IPS-15b (cell line): ENCODE measurements around the gene KIAA1217.
A peak's percentile ranks its signal among the peaks of the same experiment; 100 is the strongest.

Source experiments
- H3K27me3 ChIP-seq: one replicate; pipeline ENCODE4 v1.6.1; 2013; ENCODE audit warnings: low read length; ENCODE audit not compliant: control insufficient read depth, insufficient read depth
- H3K36me3 ChIP-seq: one replicate; pipeline ENCODE4 v1.6.1; 2013; ENCODE audit warnings: low read length; ENCODE audit not compliant: control insufficient read depth, insufficient read depth
- H3K4me1 ChIP-seq: one replicate; pipeline ENCODE4 v1.6.1; 2013; ENCODE audit warnings: mild to moderate bottlenecking, low read length; ENCODE audit not compliant: control insufficient read depth, insufficient read depth
- H3K4me3 ChIP-seq: one replicate; pipeline ENCODE4 v1.5.1; 2013; ENCODE audit warnings: low read depth, low read length
- H3K9ac ChIP-seq: one replicate; pipeline ENCODE4 v1.6.1; 2013; ENCODE audit warnings: low read depth, mild to moderate bottlenecking, low read length
- H3K9me3 ChIP-seq: one replicate; pipeline ENCODE4 v1.6.1; 2013; ENCODE audit warnings: mild to moderate bottlenecking, low read length; ENCODE audit not compliant: control insufficient read depth, insufficient read depth

KIAA1217 gene

DNA sequence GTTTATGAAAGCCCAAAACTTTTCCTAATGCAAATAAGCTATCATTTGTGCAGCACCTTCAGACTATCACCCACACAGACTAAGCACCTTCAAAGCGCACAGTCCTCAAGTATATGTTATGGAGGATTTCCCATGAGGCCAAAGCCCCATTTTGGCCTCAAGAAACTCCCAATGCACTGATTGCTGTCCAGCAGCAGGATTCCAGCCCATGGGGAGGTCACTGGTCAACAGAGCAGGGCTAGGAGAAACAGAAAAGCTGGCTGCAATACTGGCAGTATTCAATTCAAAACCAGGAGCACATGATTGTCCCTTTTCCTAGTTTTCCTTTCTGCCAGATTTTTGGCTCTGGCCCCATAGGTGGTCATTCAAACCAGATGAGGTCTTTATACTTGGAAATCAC lies 24.5 kb upstream of the KIAA1217 start:
- no peaks in the 10 kb centered on the region for H3K9me3 ChIP-seq
- no peaks in the 10 kb centered on the region for H3K4me1 ChIP-seq
- H3K36me3 ChIP-seq = no peaks in the 10 kb centered on the region
- no peak overlapping the region for H3K4me3 ChIP-seq
- no peak overlapping the region for H3K9ac ChIP-seq
- H3K27me3 ChIP-seq = no peaks in the 10 kb centered on the region

DNA sequence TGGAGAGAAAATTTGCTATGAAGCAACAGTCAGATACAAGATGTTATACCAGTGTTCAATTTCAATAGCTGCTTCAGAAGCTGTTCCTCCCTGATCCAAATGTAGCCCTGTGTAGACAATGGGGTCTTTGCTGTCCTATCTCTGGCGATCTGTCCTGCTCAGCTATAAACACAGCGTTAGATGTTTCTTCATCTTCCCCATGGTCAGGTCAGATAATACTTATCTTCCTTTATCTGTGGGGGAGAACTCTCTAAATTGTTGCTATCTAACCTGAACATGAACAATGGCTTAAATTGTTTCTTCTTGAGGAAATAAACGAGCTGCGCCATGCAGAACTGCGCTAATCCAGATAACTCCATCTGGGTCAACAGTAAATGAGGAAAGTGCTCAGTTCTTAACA lies 15.6 kb upstream of the KIAA1217 start:
- no peaks in the 10 kb centered on the region for H3K4me1 ChIP-seq
- no peaks in the 10 kb centered on the region for H3K27me3 ChIP-seq
- H3K9ac ChIP-seq = no peak overlapping the region
- no peaks in the 10 kb centered on the region for H3K36me3 ChIP-seq
- no peaks in the 10 kb centered on the region for H3K9me3 ChIP-seq
- no peak overlapping the region for H3K4me3 ChIP-seq

DNA sequence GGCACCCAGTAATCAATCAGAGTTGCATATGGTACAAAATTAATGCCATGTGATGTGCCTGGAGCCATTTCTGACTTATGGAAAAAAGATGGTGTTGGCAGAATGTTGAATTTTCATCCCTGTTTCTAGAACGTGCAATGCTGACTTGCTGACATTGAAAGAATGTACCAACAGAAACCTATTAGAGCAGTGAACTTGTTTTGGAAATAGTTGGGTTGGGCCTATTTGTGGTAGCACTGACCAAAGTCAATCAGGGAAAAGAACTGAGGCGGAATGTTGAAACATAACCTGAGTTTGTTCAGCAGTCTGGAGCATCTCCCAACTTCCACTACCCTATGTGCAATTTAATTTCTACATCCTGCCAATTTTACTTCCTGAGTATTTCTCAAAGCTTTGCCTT lies 11.7 kb upstream of the KIAA1217 start:
- Histone ChIP-seq H3K27me3 (no peaks in the 10 kb centered on the region), H3K36me3 (no peaks in the 10 kb centered on the region), H3K4me3 (no peak overlapping the region), H3K9me3 (no peaks in the 10 kb centered on the region), H3K4me1 (peaks cover 3% of the 10 kb centered on the region), H3K9ac (no peak overlapping the region)

DNA sequence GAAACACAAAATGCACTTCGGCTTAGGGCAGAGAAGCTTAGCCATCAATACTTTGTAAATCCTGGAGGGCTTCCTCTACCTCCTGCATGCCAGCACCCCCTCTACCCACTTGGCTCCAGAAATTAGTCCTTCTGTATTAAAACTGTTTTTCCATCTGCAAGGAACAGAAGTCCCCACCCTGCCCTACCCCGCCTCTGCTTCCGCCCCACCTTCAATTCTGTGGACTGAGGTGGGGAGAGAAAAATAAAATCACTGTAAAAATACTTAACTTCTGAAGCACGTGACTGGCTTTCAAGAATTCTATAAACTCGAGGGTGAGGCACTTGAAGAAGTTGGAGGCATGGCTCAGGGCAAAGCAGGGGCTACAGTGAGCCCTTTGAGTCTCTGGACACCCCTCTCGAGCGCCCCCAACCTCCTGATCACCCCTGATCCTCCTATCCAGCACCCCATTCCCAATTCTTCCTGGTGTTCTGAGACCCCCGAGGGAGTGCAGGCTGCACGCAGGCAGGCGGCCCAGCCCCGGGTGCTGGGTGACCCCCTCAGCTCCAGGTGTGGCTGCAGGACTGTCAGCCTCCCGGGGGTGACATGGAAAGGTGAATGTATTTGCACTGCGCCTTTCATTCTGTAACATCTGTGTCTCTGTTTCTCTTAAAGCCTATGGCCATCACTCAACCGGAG lies 7.3 kb upstream of the KIAA1217 start:
- Histone ChIP-seq H3K9me3 (no peaks in the 10 kb centered on the region), H3K27me3 (no peaks in the 10 kb centered on the region), H3K4me1 (peaks cover 8% of the 10 kb centered on the region), H3K4me3 (no peak overlapping the region), H3K9ac (no peak overlapping the region), H3K36me3 (no peaks in the 10 kb centered on the region)

GRCh38 chr10:24202181-24202570 lies 6.8 kb upstream of the KIAA1217 start:
- no peaks in the 10 kb centered on the region for H3K36me3 ChIP-seq
- H3K27me3 ChIP-seq = no peaks in the 10 kb centered on the region

GRCh38 chr10:24205821-24206220 lies 3.1 kb upstream of the KIAA1217 start:
- Histone ChIP-seq H3K27me3 (no peaks in the 10 kb centered on the region), H3K4me3 (no peak overlapping the region), H3K4me1 (peaks cover 29% of the 10 kb centered on the region)

More at GRCh38 chr10:24202181-24202570, 6.8 kb upstream of the KIAA1217 start:
- Histone ChIP-seq H3K4me1 (peaks cover 13% of the 10 kb centered on the region), H3K4me3 (no peak overlapping the region), H3K9me3 (no peaks in the 10 kb centered on the region), H3K9ac (no peak overlapping the region)

GRCh38 chr10:24206334-24206733 lies 2.6 kb upstream of the KIAA1217 start:
- no peak overlapping the region for H3K4me3 ChIP-seq
- H3K4me1 ChIP-seq = peaks cover 29% of the 10 kb centered on the region
- H3K9me3 ChIP-seq = no peaks in the 10 kb centered on the region
- no peaks in the 10 kb centered on the region for H3K27me3 ChIP-seq
- no peaks in the 10 kb centered on the region for H3K36me3 ChIP-seq
- no peak overlapping the region for H3K9ac ChIP-seq

More at GRCh38 chr10:24205821-24206220, 3.1 kb upstream of the KIAA1217 start:
- Histone ChIP-seq H3K36me3 (no peaks in the 10 kb centered on the region), H3K9me3 (no peaks in the 10 kb centered on the region), H3K9ac (no peak overlapping the region)

DNA sequence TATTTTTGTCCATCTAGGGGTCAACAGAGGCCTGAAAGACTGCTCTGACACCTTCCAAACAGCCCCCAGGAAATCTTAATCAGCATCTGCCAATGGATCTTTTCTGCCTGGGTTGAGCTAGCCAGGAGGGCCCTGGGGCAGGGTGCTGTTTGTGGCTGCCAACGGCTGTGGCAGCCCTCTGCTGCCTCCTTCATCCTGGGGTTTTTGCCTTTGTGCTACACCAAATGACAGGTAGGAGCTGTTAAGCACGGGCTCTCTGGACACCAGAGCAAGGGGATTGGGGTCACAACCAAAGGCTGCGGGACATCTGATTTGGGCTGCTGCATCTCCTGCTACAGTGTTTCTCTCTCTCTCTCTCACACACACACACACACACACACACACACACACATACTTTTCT lies 2.0 kb upstream of the KIAA1217 start:
- Histone ChIP-seq H3K4me1 (peaks cover 28% of the 10 kb centered on the region), H3K4me3 (no peak overlapping the region), H3K9ac (no peak overlapping the region), H3K27me3 (no peaks in the 10 kb centered on the region), H3K36me3 (no peaks in the 10 kb centered on the region), H3K9me3 (no peaks in the 10 kb centered on the region)

DNA sequence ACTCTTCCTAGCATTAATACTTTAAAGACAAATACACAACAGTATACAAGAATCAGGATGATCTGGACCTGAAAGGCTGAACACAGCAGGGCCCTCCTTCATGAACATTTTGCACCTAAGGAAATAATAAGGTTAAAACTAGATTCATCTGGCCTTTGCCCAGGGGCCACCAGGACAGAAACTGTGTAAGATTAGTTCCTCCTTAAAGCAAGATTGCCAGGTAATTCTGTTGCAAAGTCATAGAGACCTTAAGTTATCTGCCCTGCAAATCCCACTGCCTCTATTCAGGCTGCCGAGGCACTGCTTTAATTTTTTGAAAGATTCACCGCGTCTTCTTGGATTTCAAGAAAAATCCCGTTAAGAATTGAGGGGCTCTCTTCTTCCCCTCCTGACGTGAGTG lies 1.6 kb upstream of the KIAA1217 start:
- no peaks in the 10 kb centered on the region for H3K9me3 ChIP-seq
- H3K9ac ChIP-seq = no peak overlapping the region
- H3K4me1 ChIP-seq = peaks cover 27% of the 10 kb centered on the region
- no peak overlapping the region for H3K4me3 ChIP-seq
- no peaks in the 10 kb centered on the region for H3K27me3 ChIP-seq
- H3K36me3 ChIP-seq = no peaks in the 10 kb centered on the region

- H3K36me3 ChIP-seq = no peaks in the 10 kb centered on the region
- H3K27me3 ChIP-seq = no peaks in the 10 kb centered on the region
- peaks cover 32% of the 10 kb centered on the region for H3K4me1 ChIP-seq
- H3K4me3 ChIP-seq = peak overlapping the region; percentile 74
- no peaks in the 10 kb centered on the region for H3K9me3 ChIP-seq
- H3K9ac ChIP-seq = no peak overlapping the region
Observed at GRCh38 chr10:24207781-24208611, 942 bp upstream of the KIAA1217 start.

DNA sequence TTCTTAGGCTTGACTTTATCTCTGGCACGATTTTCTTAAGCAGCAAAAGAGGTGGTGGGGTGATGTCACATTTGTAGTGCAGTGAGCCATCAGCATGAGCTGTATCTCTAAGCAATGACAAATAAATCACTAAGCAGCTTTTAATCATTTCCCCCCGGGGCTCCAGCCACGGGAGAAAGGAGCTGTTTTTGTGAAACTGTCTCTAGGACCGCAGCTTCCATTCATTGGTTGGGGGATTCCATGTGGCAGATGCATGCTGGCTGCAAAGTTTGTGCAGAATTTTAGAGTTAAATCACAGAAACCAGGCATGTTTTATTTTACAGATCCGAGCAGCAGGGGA lies 464 bp downstream of the KIAA1217 start:
- H3K4me3 ChIP-seq = peak overlapping the region; percentile 74
- peak overlapping the region; percentile 74 for H3K9ac ChIP-seq

DNA sequence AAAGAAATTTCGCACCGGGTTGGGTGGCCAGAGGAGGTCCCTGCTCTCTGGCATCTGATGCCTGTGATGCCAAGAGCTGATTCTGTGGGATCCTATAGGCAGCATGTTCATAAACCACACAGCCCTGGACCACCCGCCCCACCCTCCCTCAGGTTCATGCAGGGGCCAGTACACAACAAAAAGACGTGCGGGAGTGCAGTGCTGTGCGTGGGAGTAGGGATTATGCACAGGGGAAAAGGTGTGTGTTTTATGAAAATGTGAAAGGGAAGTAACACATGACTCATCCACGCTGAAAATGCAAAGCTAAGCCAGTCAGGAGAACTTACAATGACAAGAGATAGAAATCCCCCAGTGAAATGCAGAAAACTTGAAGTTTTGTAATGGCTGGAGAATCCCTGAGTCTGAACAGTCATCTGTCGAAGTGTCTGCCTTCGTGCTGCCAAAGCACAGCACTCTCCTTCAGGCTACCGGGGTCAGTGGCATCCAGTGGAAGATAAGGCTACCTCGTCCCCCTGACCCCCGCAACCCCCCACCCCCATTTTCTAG lies 1.1 kb downstream of the KIAA1217 start:
- Histone ChIP-seq H3K4me1 (peaks cover 42% of the 10 kb centered on the region), H3K9me3 (no peaks in the 10 kb centered on the region), H3K9ac (peak overlapping the region; percentile 74), H3K4me3 (peak overlapping the region; percentile 74), H3K36me3 (peaks cover 2% of the 10 kb centered on the region), H3K27me3 (no peaks in the 10 kb centered on the region)

More for the DNA sequence above, 464 bp downstream of the KIAA1217 start:
- Histone ChIP-seq H3K4me1 (peaks cover 39% of the 10 kb centered on the region), H3K36me3 (peaks cover 2% of the 10 kb centered on the region), H3K27me3 (no peaks in the 10 kb centered on the region), H3K9me3 (no peaks in the 10 kb centered on the region)
